Measurements from ENCODE around the gene PDPK1.

- no peak for TF ChIP-seq EZH2 (IDR thresholded peaks at IDR 0.05; ENCODE audit: borderline replicate concordance, low read length)
- TF ChIP-seq, protein P1, sequence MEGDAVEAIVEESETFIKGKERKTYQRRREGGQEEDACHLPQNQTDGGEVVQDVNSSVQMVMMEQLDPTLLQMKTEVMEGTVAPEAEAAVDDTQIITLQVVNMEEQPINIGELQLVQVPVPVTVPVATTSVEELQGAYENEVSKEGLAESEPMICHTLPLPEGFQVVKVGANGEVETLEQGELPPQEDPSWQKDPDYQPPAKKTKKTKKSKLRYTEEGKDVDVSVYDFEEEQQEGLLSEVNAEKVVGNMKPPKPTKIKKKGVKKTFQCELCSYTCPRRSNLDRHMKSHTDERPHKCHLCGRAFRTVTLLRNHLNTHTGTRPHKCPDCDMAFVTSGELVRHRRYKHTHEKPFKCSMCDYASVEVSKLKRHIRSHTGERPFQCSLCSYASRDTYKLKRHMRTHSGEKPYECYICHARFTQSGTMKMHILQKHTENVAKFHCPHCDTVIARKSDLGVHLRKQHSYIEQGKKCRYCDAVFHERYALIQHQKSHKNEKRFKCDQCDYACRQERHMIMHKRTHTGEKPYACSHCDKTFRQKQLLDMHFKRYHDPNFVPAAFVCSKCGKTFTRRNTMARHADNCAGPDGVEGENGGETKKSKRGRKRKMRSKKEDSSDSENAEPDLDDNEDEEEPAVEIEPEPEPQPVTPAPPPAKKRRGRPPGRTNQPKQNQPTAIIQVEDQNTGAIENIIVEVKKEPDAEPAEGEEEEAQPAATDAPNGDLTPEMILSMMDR (IDR thresholded peaks at IDR 0.05; ENCODE audit: low read length), result no peak
Measured at GRCh38 chr16:2592786-2593185, 55.0 kb downstream of the PDPK1 start.

Data from OCI-LY1 (cell line).